Measurements from ENCODE around the gene MUC6.

Gene MUC6

GRCh38 chr11:1024597-1025409 is 11.7 kb downstream of the MUC6 start:
- TF ChIP-seq POLR2AphosphoS5 (IDR thresholded peaks at IDR 0.05; ENCODE audit: low read depth, low read length): no peak
- no peak for TF ChIP-seq SIN3A (IDR thresholded peaks at IDR 0.05; ENCODE audit: borderline replicate concordance, insufficient read depth, low read length)
- no peak for TF ChIP-seq FOXP2 (optimal IDR thresholded peaks at IDR 0.05; ENCODE audit: borderline replicate concordance, extremely low read depth, extremely low read length, insufficient read depth)

GRCh38 chr11:1023811-1024596 is 12.5 kb downstream of the MUC6 start:
- no peak for TF ChIP-seq REST (IDR thresholded peaks at IDR 0.05; ENCODE audit: insufficient read depth in 1 of 2, low read depth in 2 of 2, low read length in 2 of 2)
- no peak for TF ChIP-seq SIN3A (IDR thresholded peaks at IDR 0.05; ENCODE audit: borderline replicate concordance, insufficient read depth, low read length)
- TF ChIP-seq POLR2AphosphoS5 (IDR thresholded peaks at IDR 0.05; ENCODE audit: low read depth, low read length): no peak
- TF ChIP-seq TAF1 (IDR thresholded peaks at IDR 0.05; ENCODE audit: borderline replicate concordance, insufficient read depth, low read length): no peak
- no peak for TF ChIP-seq FOXP2 (optimal IDR thresholded peaks at IDR 0.05; ENCODE audit: borderline replicate concordance, extremely low read depth, extremely low read length, insufficient read depth)

- TF ChIP-seq TAF1 (IDR thresholded peaks at IDR 0.05; ENCODE audit: borderline replicate concordance, insufficient read depth, low read length): peak; percentile 28; the same call in 1 of the 2 replicates
- TF ChIP-seq REST (IDR thresholded peaks at IDR 0.05; ENCODE audit: insufficient read depth in 1 of 2, low read depth in 2 of 2, low read length in 2 of 2): no peak
These were observed 13.4 kb downstream of the MUC6 start for GRCh38 chr11:1022908-1023810.

- TF ChIP-seq TAF1 (IDR thresholded peaks at IDR 0.05; ENCODE audit: borderline replicate concordance, insufficient read depth, low read length) (no peak), POLR2AphosphoS5 (IDR thresholded peaks at IDR 0.05; ENCODE audit: low read depth, low read length) (no peak), SIN3A (IDR thresholded peaks at IDR 0.05; ENCODE audit: borderline replicate concordance, insufficient read depth, low read length) (no peak), FOXP2 (optimal IDR thresholded peaks at IDR 0.05; ENCODE audit: borderline replicate concordance, extremely low read depth, extremely low read length, insufficient read depth) (no peak), REST (IDR thresholded peaks at IDR 0.05; ENCODE audit: insufficient read depth in 1 of 2, low read depth in 2 of 2, low read length in 2 of 2) (no peak)
These were observed 14.1 kb downstream of the MUC6 start for GRCh38 chr11:1022411-1022810.

- no peak for TF ChIP-seq REST (IDR thresholded peaks at IDR 0.05; ENCODE audit: insufficient read depth in 1 of 2, low read depth in 2 of 2, low read length in 2 of 2)
- no peak for TF ChIP-seq SIN3A (IDR thresholded peaks at IDR 0.05; ENCODE audit: borderline replicate concordance, insufficient read depth, low read length)
- no peak for TF ChIP-seq FOXP2 (optimal IDR thresholded peaks at IDR 0.05; ENCODE audit: borderline replicate concordance, extremely low read depth, extremely low read length, insufficient read depth)
- TF ChIP-seq POLR2AphosphoS5 (IDR thresholded peaks at IDR 0.05; ENCODE audit: low read depth, low read length): no peak
- no peak for TF ChIP-seq TAF1 (IDR thresholded peaks at IDR 0.05; ENCODE audit: borderline replicate concordance, insufficient read depth, low read length)
These were observed 16.2 kb downstream of the MUC6 start for GRCh38 chr11:1020211-1020905.

Data from PFSK-1 (cell line).